DND-41 (cell line): Measurements from ENCODE around the gene ELMO2.

Experiments
- ATAC-seq: fragments of 200-7000 bp; cut with Tn5 transposase; 3 replicates; pipeline ENCODE4 v1.9.1; 2021; ENCODE audit warnings: low read depth; ENCODE audit not compliant: insufficient read depth
- DNase-seq: peaks from one replicate; pipeline ENCODE4 v3.0.0-alpha.2; 2020
- H2AFZ ChIP-seq: 2 replicates; pipeline ENCODE4 v1.6.0; 2012; ENCODE audit warnings: low read depth, low read length
- H3K27ac ChIP-seq: 2 replicates; pipeline ENCODE4 v1.5.1; 2012; ENCODE audit warnings: low read length, inconsistent platforms
- H3K27me3 ChIP-seq: fragments of 200-600 bp; sonication (generic); 2 replicates; pipeline ENCODE4 v1.6.0; 2012; ENCODE audit warnings: low read length, mild to moderate bottlenecking, inconsistent platforms; ENCODE audit not compliant: insufficient read depth, poor library complexity
- H3K36me3 ChIP-seq: 2 replicates; pipeline ENCODE4 v1.5.1; 2012; ENCODE audit warnings: low read length, inconsistent platforms; ENCODE audit not compliant: insufficient read depth
- H3K4me1 ChIP-seq: 2 replicates; pipeline ENCODE4 v1.5.1; 2012; ENCODE audit warnings: mild to moderate bottlenecking, low read length; ENCODE audit not compliant: insufficient read depth
- H3K4me2 ChIP-seq: 2 replicates; pipeline ENCODE4 v1.6.0; 2012; ENCODE audit warnings: mild to moderate bottlenecking, moderate library complexity, low read length, inconsistent platforms; ENCODE audit not compliant: insufficient read depth
- H3K4me3 ChIP-seq, 2 experiments: fragments of 200-600 bp in 1 of 2; shearing (Covaris generic) in 1 of 2; 2 replicates each; pipeline ENCODE4 v1.5.1; 2012 to 2016; ENCODE audit warnings: inconsistent platforms in 2 of 2, low read length in 2 of 2, mild to moderate bottlenecking in 2 of 2, low read depth in 1 of 2, moderate library complexity in 1 of 2
- H3K79me2 ChIP-seq: 2 replicates; pipeline ENCODE4 v1.6.0; 2012; ENCODE audit warnings: low read length, inconsistent platforms; ENCODE audit not compliant: insufficient read depth
- H3K9ac ChIP-seq: 2 replicates; pipeline ENCODE4 v1.6.0; 2012; ENCODE audit warnings: low read depth, mild to moderate bottlenecking, inconsistent platforms, low read length, moderate library complexity
- H3K9me3 ChIP-seq: 2 replicates; pipeline ENCODE4 v1.5.1; 2012; ENCODE audit warnings: low read length, moderate library complexity, mild to moderate bottlenecking, inconsistent platforms; ENCODE audit not compliant: insufficient read depth, severe bottlenecking
- H4K20me1 ChIP-seq: 2 replicates; pipeline ENCODE4 v1.6.0; 2012; ENCODE audit warnings: low read length; ENCODE audit not compliant: insufficient read depth
- EZH2 ChIP-seq: IDR thresholded peaks from 3 replicates; pipeline ENCODE4 v1.6.1; 2012; ENCODE audit warnings: borderline replicate concordance, low read depth, mild to moderate bottlenecking, moderate library complexity, low read length, inconsistent platforms; ENCODE audit not compliant: severe bottlenecking
- TF ChIP-seq, protein P1 (sequence below): IDR thresholded peaks from 2 replicates; pipeline ENCODE4 v1.5.1; 2012; ENCODE audit warnings: borderline replicate concordance, low read length, moderate library complexity, mild to moderate bottlenecking; ENCODE audit not compliant: poor library complexity, severe bottlenecking; ENCODE audit errors: extremely low read depth

Gene ELMO2

DNA sequence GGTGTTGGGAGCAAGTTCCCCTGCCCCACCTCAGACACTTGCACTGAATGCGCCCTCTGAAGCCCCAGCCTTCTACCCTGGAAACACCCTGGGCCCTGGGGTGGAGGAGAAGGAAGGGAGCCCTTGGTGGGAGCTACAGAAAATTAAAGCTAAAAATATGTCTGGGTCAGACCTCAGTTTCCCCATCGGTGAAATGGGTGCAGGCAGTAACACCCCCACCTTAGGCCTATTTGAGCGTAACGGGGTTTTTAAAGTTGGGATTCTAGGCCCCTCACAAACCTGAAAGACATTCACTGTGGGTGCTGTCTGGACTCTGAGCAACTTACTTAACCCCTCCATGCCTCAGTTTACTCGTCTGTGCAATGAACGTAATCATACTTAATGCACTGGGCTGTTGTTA is 78.9 kb downstream of the ELMO2 start:
- Histone ChIP-seq H3K9me3 (no peaks in the 10 kb centered on the region), H3K9ac (no peak overlapping the region), H3K27me3 (peaks cover 15% of the 10 kb centered on the region), H3K4me2 (no peak overlapping the region), H3K27ac (no peak overlapping the region), H3K36me3 (no peaks in the 10 kb centered on the region), H3K4me3 (no peak overlapping the region), H3K79me2 (no peaks in the 10 kb centered on the region), H3K4me1 (no peaks in the 10 kb centered on the region), H4K20me1 (peaks cover 5% of the 10 kb centered on the region; the same call in 1 of the 2 replicates), H2AFZ (no peak overlapping the region)
- ATAC-seq (no peak), DNase-seq (no peak)
- TF ChIP-seq, protein P1, sequence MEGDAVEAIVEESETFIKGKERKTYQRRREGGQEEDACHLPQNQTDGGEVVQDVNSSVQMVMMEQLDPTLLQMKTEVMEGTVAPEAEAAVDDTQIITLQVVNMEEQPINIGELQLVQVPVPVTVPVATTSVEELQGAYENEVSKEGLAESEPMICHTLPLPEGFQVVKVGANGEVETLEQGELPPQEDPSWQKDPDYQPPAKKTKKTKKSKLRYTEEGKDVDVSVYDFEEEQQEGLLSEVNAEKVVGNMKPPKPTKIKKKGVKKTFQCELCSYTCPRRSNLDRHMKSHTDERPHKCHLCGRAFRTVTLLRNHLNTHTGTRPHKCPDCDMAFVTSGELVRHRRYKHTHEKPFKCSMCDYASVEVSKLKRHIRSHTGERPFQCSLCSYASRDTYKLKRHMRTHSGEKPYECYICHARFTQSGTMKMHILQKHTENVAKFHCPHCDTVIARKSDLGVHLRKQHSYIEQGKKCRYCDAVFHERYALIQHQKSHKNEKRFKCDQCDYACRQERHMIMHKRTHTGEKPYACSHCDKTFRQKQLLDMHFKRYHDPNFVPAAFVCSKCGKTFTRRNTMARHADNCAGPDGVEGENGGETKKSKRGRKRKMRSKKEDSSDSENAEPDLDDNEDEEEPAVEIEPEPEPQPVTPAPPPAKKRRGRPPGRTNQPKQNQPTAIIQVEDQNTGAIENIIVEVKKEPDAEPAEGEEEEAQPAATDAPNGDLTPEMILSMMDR = no peak
- TF ChIP-seq EZH2 = no peak

DNA sequence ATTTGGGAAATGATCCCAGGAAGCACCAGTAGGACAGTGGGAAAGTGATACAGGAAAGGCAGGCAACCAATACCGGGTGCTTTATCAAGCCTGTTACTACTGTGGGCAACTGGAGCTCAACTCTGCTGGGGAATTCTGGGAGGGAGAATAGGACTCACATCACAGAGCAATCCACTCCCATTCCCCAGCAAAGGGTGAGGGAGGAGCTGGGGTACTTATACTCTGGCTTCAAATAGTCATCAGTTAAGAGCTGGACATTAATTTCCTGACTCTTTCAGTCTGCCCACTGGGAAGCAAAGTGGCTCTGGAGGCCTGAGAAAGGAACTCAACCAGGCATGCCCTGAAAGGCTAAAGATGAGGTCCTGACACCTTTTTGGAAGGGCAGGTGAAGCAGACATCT is 80.6 kb downstream of the ELMO2 start:
- TF ChIP-seq, protein P1 = no peak
- no peak for TF ChIP-seq EZH2
- peaks cover 4% of the 10 kb centered on the region; the same call in 1 of the 2 replicates for H4K20me1 ChIP-seq
- no peaks in the 10 kb centered on the region for H3K4me1 ChIP-seq
- no peak overlapping the region for H3K9ac ChIP-seq
- no peaks in the 10 kb centered on the region for H3K36me3 ChIP-seq
- no peak for DNase-seq
- H3K79me2 ChIP-seq = no peaks in the 10 kb centered on the region
- H3K4me3 ChIP-seq = no peak overlapping the region
- peaks cover 15% of the 10 kb centered on the region for H3K27me3 ChIP-seq
- no peak overlapping the region for H3K4me2 ChIP-seq
- no peaks in the 10 kb centered on the region for H3K9me3 ChIP-seq
- H3K27ac ChIP-seq = no peak overlapping the region
- no peak overlapping the region for H2AFZ ChIP-seq
- ATAC-seq = no peak

DNA sequence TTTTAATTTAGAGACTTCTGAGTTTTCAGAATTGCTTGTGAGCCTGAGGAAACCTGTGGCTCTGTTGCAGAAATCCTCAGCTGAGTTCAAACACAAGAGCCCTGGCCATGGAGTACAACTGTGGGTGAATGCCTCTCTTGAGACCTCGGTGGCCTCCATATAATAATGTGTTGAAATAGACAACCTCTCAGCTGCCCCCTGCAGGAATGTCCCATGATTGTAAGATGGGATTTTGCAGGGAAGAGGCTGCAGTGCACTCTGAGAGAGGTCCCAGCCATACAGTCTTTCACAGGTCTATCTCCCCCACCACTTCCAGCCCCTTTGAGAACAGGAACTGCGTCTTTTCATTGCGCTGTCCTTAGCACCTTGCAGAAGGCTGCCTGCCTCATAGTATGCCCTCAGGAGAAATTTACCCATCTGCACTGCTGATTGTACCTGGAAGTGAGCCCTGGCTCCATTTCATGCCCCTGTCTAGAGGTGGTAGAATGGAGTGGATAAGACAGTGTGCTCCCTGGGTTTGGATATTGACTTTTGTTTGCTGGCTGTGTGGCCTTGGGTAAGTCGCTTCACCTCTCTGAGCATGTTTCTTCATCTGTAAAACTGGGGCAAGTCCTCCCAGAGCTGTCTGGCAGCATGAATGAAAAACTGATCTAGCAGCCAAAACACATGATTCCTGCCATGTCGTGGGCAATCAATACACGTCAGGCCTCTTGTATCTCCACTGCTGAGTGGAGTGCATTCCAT is 81.3 kb downstream of the ELMO2 start:
- no peaks in the 10 kb centered on the region for H3K36me3 ChIP-seq
- ATAC-seq = peak; percentile 62; the same call in 2 of the 3 replicates
- DNase-seq = peak; percentile 37
- H3K4me3 ChIP-seq = no peak overlapping the region
- H4K20me1 ChIP-seq = 0 out of 2 replicates have a peak, but pooled peaks cover 3% of the 10 kb centered on the region
- no peaks in the 10 kb centered on the region for H3K9me3 ChIP-seq
- no peak overlapping the region for H2AFZ ChIP-seq
- no peak overlapping the region for H3K9ac ChIP-seq
- no peaks in the 10 kb centered on the region for H3K79me2 ChIP-seq
- TF ChIP-seq, protein P1 = peak; percentile 59
- no peak for TF ChIP-seq EZH2
- no peak overlapping the region for H3K4me2 ChIP-seq
- no peak overlapping the region for H3K27ac ChIP-seq
- no peaks in the 10 kb centered on the region for H3K4me1 ChIP-seq
- H3K27me3 ChIP-seq = peaks cover 15% of the 10 kb centered on the region

DNA sequence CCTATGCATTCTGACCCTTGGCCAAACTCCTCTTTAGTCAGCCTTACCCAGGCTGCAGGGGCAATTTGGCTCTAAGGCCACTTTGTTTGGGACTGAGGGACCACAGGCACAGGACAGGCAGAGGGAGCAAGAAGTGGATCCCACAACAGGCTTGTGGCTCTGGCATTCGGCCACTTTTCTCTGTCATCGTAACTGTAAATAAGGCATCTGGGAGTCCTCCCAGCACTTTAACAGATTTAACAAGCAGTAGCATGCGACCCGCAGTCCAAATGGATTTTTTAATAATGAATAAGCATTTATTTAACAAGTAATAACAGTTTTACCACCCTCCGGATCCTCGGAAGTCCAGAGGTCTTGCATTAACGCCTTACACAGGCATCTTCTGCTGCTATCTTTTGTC is 82.0 kb downstream of the ELMO2 start:
- Histone ChIP-seq H3K79me2 (no peaks in the 10 kb centered on the region), H3K4me1 (no peaks in the 10 kb centered on the region), H3K9me3 (no peaks in the 10 kb centered on the region), H2AFZ (no peak overlapping the region), H3K27me3 (peaks cover 17% of the 10 kb centered on the region), H4K20me1 (0 out of 2 replicates have a peak, but pooled peaks cover 3% of the 10 kb centered on the region), H3K9ac (no peak overlapping the region), H3K27ac (no peak overlapping the region), H3K4me3 (no peak overlapping the region), H3K4me2 (no peak overlapping the region), H3K36me3 (no peaks in the 10 kb centered on the region)
- TF ChIP-seq, protein P1 = no peak
- TF ChIP-seq EZH2 = no peak
- ATAC-seq = no peak
- DNase-seq = no peak
